ENCODE measurements around the gene NRDC.

NRDC gene

DNA sequence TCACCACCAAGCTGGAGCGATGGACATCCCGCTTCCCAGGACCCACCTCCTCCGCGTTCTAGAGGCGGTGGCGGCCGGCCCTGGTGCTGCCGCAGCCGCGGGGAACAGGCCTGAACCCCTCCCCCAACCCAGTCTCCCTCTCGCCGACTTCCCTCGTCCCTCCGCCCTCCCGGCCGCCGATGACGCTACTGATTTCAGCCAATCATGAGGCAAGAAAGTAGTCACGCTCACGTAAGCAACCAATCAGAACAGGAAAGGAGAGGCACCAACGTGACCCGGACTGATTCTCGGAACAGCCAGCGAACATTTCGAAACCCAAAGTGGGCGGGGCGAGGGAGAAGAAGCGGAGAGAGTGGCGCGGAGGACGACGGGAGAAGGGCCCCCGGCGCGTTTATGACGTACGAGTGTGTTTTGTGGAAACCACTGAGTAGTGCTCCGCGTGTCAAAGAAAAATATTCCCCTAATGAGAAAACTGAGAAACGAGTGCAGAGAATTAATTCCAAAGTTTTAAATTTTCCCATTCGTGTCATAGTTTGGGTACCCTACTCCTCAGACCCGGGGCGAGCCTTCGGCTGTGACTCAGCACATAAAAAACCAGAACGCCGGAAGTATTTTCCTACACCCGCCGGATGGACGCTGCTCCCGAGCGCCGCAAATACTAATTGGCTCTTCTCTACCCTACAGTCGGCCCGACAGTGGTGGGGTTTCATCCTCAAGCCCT, at the start of gene NRDC (continued):
- TF ChIP-seq, protein P1, sequence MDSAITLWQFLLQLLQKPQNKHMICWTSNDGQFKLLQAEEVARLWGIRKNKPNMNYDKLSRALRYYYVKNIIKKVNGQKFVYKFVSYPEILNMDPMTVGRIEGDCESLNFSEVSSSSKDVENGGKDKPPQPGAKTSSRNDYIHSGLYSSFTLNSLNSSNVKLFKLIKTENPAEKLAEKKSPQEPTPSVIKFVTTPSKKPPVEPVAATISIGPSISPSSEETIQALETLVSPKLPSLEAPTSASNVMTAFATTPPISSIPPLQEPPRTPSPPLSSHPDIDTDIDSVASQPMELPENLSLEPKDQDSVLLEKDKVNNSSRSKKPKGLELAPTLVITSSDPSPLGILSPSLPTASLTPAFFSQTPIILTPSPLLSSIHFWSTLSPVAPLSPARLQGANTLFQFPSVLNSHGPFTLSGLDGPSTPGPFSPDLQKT (IDR thresholded peaks at IDR 0.05; ENCODE audit: borderline replicate concordance, low read depth, low read length): no peak; the same call in 1 of the 2 replicates
- TF ChIP-seq RBAK (tag by site-specific recombination; IDR thresholded peaks at IDR 0.05): no peak
- TF ChIP-seq ZFP41 (tag by site-specific recombination; IDR thresholded peaks at IDR 0.05; ENCODE audit: borderline replicate concordance): no peak
- no peak for TF ChIP-seq ZNF132 (tag by site-specific recombination; IDR thresholded peaks at IDR 0.05; ENCODE audit: borderline replicate concordance)
- TF ChIP-seq, protein P2, sequence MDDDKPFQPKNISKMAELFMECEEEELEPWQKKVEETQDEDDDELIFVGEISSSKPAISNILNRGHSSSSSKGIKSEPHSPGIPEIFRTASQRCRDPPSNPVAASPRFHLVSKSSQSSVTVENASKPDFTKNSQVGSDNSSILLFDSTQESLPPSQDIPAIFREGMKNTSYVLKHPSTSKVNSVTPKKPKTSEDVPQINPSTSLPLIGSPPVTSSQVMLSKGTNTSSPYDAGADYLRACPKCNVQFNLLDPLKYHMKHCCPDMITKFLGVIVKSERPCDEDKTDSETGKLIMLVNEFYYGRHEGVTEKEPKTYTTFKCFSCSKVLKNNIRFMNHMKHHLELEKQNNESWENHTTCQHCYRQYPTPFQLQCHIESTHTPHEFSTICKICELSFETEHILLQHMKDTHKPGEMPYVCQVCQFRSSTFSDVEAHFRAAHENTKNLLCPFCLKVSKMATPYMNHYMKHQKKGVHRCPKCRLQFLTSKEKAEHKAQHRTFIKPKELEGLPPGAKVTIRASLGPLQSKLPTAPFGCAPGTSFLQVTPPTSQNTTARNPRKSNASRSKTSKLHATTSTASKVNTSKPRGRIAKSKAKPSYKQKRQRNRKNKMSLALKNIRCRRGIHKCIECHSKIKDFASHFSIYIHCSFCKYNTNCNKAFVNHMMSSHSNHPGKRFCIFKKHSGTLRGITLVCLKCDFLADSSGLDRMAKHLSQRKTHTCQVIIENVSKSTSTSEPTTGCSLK (tag by site-specific recombination; IDR thresholded peaks at IDR 0.05): no peak
- TF ChIP-seq PRDM1 (tag by site-specific recombination; IDR thresholded peaks at IDR 0.05): peak; percentile 72
- TF ChIP-seq, protein P3, sequence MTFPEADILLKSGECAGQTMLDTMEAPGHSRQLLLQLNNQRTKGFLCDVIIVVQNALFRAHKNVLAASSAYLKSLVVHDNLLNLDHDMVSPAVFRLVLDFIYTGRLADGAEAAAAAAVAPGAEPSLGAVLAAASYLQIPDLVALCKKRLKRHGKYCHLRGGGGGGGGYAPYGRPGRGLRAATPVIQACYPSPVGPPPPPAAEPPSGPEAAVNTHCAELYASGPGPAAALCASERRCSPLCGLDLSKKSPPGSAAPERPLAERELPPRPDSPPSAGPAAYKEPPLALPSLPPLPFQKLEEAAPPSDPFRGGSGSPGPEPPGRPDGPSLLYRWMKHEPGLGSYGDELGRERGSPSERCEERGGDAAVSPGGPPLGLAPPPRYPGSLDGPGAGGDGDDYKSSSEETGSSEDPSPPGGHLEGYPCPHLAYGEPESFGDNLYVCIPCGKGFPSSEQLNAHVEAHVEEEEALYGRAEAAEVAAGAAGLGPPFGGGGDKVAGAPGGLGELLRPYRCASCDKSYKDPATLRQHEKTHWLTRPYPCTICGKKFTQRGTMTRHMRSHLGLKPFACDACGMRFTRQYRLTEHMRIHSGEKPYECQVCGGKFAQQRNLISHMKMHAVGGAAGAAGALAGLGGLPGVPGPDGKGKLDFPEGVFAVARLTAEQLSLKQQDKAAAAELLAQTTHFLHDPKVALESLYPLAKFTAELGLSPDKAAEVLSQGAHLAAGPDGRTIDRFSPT (tag by site-specific recombination; IDR thresholded peaks at IDR 0.05): no peak
- no peak for TF ChIP-seq ZNF549 (tag by site-specific recombination; IDR thresholded peaks at IDR 0.05)
- no peak for TF ChIP-seq HOXD13 (CRISPR knock-in tag; IDR thresholded peaks at IDR 0.05; ENCODE audit: borderline replicate concordance)
- TF ChIP-seq, protein P4, sequence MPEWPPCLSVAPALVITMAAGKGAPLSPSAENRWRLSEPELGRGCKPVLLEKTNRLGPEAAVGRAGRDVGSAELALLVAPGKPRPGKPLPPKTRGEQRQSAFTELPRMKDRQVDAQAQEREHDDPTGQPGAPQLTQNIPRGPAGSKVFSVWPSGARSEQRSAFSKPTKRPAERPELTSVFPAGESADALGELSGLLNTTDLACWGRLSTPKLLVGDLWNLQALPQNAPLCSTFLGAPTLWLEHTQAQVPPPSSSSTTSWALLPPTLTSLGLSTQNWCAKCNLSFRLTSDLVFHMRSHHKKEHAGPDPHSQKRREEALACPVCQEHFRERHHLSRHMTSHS (tag by site-specific recombination; IDR thresholded peaks at IDR 0.05): no peak
- TF ChIP-seq KLF8 (tag by site-specific recombination; IDR thresholded peaks at IDR 0.05): peak; percentile 67
- TF ChIP-seq, protein P5, sequence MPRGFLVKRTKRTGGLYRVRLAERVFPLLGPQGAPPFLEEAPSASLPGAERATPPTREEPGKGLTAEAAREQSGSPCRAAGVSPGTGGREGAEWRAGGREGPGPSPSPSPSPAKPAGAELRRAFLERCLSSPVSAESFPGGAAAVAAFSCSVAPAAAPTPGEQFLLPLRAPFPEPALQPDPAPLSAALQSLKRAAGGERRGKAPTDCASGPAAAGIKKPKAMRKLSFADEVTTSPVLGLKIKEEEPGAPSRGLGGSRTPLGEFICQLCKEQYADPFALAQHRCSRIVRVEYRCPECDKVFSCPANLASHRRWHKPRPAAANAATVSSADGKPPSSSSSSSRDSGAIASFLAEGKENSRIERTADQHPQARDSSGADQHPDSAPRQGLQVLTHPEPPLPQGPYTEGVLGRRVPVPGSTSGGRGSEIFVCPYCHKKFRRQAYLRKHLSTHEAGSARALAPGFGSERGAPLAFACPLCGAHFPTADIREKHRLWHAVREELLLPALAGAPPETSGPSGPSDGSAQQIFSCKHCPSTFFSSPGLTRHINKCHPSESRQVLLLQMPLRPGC (tag by site-specific recombination; IDR thresholded peaks at IDR 0.05): peak; percentile 73
- peak; percentile 52; the same call in 1 of the 2 replicates for TF ChIP-seq ZNF24 (tag by site-specific recombination; IDR thresholded peaks at IDR 0.05)
- TF ChIP-seq ZNF658 (tag by site-specific recombination; IDR thresholded peaks at IDR 0.05): no peak
- no peak for TF ChIP-seq ZNF785 (tag by site-specific recombination; IDR thresholded peaks at IDR 0.05)
- TF ChIP-seq ZNF529 (tag by site-specific recombination; IDR thresholded peaks at IDR 0.05; ENCODE audit: insufficient replicate concordance): no peak
- TF ChIP-seq ZNF423 (tag by site-specific recombination; IDR thresholded peaks at IDR 0.05): no peak
- TF ChIP-seq, protein P6, sequence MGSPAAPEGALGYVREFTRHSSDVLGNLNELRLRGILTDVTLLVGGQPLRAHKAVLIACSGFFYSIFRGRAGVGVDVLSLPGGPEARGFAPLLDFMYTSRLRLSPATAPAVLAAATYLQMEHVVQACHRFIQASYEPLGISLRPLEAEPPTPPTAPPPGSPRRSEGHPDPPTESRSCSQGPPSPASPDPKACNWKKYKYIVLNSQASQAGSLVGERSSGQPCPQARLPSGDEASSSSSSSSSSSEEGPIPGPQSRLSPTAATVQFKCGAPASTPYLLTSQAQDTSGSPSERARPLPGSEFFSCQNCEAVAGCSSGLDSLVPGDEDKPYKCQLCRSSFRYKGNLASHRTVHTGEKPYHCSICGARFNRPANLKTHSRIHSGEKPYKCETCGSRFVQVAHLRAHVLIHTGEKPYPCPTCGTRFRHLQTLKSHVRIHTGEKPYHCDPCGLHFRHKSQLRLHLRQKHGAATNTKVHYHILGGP (tag by site-specific recombination; IDR thresholded peaks at IDR 0.05): peak; percentile 34; the same call in 1 of the 2 replicates
- TF ChIP-seq ZNF138 (tag by site-specific recombination; IDR thresholded peaks at IDR 0.05; ENCODE audit: borderline replicate concordance): no peak
- TF ChIP-seq, protein P7, sequence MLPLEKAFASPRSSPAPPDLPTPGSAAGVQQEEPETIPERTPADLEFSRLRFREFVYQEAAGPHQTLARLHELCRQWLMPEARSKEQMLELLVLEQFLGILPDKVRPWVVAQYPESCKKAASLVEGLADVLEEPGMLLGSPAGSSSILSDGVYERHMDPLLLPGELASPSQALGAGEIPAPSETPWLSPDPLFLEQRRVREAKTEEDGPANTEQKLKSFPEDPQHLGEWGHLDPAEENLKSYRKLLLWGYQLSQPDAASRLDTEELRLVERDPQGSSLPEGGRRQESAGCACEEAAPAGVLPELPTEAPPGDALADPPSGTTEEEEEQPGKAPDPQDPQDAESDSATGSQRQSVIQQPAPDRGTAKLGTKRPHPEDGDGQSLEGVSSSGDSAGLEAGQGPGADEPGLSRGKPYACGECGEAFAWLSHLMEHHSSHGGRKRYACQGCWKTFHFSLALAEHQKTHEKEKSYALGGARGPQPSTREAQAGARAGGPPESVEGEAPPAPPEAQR (tag by site-specific recombination; IDR thresholded peaks at IDR 0.05): no peak
- TF ChIP-seq, protein P8, sequence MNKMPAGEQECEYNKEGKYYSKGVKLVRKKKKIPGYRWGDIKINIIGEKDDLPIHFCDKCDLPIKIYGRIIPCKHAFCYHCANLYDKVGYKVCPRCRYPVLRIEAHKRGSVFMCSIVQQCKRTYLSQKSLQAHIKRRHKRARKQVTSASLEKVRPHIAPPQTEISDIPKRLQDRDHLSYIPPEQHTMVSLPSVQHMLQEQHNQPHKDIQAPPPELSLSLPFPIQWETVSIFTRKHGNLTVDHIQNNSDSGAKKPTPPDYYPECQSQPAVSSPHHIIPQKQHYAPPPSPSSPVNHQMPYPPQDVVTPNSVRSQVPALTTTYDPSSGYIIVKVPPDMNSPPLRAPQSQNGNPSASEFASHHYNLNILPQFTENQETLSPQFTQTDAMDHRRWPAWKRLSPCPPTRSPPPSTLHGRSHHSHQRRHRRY (tag by site-specific recombination; IDR thresholded peaks at IDR 0.05): no peak
- TF ChIP-seq GLI2 (tag by site-specific recombination; IDR thresholded peaks at IDR 0.05; ENCODE audit: borderline replicate concordance, low read depth): no peak; the same call in 1 of the 2 replicates
- no peak for TF ChIP-seq ZNF558 (tag by site-specific recombination; IDR thresholded peaks at IDR 0.05)
- peak; percentile 70; the same call in 1 of the 2 replicates for TF ChIP-seq ZBTB20 (tag by site-specific recombination; IDR thresholded peaks at IDR 0.05)
- TF ChIP-seq, protein P9, sequence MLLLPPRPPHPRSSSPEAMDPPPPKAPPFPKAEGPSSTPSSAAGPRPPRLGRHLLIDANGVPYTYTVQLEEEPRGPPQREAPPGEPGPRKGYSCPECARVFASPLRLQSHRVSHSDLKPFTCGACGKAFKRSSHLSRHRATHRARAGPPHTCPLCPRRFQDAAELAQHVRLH (tag by site-specific recombination; IDR thresholded peaks at IDR 0.05): peak; percentile 61; the same call in 1 of the 2 replicates
- peak; percentile 70; the same call in 1 of the 2 replicates for TF ChIP-seq ZNF391 (tag by site-specific recombination; IDR thresholded peaks at IDR 0.05; ENCODE audit: borderline replicate concordance, low read depth)
